Erythroblast (primary cell): ENCODE results near the gene CA11.

ENCODE experiments used
- DNase-seq, 2 experiments: peaks; one replicate each; lab custom pipeline; 2025; lab: John Stamatoyannopoulos, UW
- GATA1 ChIP-seq: IDR thresholded peaks from 2 replicates; pipeline ENCODE4 v1.6.1; 2011; ENCODE audit warnings: low read depth, mild to moderate bottlenecking, control low read depth, low read length, moderate library complexity
- POLR2A ChIP-seq: IDR thresholded peaks from 2 replicates; pipeline ENCODE4 v1.6.1; 2011; ENCODE audit warnings: mild to moderate bottlenecking, low read length

The CA11 gene

GRCh38 chr19:48598996-48599700, 46.8 kb downstream of the CA11 start:
- TF ChIP-seq POLR2A (no peak), GATA1 (no peak)
- DNase-seq, result no peak

GRCh38 chr19:48596679-48597465, 49.1 kb downstream of the CA11 start:
- DNase-seq, result no peak
- TF ChIP-seq GATA1 (no peak), POLR2A (no peak)

- TF ChIP-seq GATA1 (no peak), POLR2A (no peak)
- no peak for DNase-seq
Measured at GRCh38 chr19:48596237-48596636, 49.8 kb downstream of the CA11 start.

- no peak for DNase-seq
- TF ChIP-seq POLR2A, result no peak
- TF ChIP-seq GATA1, result no peak
Measured at GRCh38 chr19:48595833-48596232, 50.2 kb downstream of the CA11 start.

- DNase-seq, result no peak
- TF ChIP-seq POLR2A, result no peak
- no peak for TF ChIP-seq GATA1
Measured at GRCh38 chr19:48595171-48595570, 50.8 kb downstream of the CA11 start.

- TF ChIP-seq POLR2A (no peak), GATA1 (no peak)
- no peak for DNase-seq
Measured at GRCh38 chr19:48591021-48591420, 55.0 kb downstream of the CA11 start.

GRCh38 chr19:48588670-48589401, 57.2 kb downstream of the CA11 start:
- peak; percentile 88 to 93 for DNase-seq
- TF ChIP-seq GATA1 (no peak), POLR2A (no peak)
